Stimulated activated CD8-positive, alpha-beta memory T cell treated with anti-CD3 and anti-CD28 coated beads, Interleukin-7, amount 100 ng/mL, for 1 hour (primary cell): Measurements from ENCODE around the gene KLHDC3.
A peak's percentile ranks its signal among the peaks of the same experiment; 100 is the strongest.

Source experiments
- DNase-seq, 2 donors: peaks; one replicate each; pipeline ENCODE4 v3.0.0-alpha.2; 2020; ENCODE audit warnings: low read depth in 2 of 2

The KLHDC3 gene, protein sequence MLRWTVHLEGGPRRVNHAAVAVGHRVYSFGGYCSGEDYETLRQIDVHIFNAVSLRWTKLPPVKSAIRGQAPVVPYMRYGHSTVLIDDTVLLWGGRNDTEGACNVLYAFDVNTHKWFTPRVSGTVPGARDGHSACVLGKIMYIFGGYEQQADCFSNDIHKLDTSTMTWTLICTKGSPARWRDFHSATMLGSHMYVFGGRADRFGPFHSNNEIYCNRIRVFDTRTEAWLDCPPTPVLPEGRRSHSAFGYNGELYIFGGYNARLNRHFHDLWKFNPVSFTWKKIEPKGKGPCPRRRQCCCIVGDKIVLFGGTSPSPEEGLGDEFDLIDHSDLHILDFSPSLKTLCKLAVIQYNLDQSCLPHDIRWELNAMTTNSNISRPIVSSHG

GRCh38 chr6:43013843-43014433 lies at the start of gene KLHDC3, which contains the start of gene MEA1:
KLHDC3 (plus strand) TSS chr6:43014249; CDS start chr6:43017193, 2,944 bp downstream.
MEA1 (minus strand) TSS chr6:43013946; CDS start chr6:43013813, 133 bp downstream.
- peak; percentile 92 to 95 for DNase-seq

DNA sequence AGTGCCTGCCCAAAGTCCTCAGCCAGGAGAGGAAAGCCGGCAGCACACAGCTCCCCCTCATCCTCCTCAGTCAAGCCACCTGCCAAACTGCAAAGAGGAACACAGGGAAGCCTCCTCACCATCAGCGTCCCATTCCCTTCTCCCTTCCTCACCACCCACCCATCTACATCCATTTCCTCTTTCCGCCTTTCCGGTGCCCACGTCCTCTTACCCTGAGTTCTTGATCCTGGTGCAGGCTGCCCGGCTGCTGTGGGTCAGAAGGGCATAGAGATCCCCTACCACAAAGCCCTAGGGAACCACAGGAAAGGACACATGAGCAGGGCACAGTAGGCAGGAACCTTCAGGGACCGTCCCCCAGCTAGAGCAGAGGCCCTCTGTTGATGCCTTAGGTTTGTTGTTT lies 47.5 kb upstream of the KLHDC3 start:
- no peak for DNase-seq

DNA sequence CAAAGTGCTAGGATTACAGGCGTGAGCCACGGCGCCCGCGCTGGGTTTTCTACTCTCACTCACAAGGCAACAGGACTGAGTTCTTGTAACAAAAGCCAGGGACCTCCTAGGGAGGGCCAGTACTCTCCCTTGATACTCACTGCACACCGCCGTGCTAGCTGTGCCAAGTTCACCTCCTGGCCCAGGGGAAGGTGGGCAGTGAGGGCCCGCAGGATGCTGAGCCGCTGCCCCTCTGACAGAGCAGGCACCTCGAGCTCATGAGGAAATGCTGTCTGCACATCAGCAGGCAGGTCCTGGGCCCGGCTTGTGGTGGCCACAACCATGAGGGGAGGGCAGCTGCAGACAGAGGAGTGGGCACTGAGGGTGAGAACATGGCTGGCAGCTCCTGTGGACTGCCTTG lies 46.8 kb upstream of the KLHDC3 start:
- DNase-seq = no peak

DNA sequence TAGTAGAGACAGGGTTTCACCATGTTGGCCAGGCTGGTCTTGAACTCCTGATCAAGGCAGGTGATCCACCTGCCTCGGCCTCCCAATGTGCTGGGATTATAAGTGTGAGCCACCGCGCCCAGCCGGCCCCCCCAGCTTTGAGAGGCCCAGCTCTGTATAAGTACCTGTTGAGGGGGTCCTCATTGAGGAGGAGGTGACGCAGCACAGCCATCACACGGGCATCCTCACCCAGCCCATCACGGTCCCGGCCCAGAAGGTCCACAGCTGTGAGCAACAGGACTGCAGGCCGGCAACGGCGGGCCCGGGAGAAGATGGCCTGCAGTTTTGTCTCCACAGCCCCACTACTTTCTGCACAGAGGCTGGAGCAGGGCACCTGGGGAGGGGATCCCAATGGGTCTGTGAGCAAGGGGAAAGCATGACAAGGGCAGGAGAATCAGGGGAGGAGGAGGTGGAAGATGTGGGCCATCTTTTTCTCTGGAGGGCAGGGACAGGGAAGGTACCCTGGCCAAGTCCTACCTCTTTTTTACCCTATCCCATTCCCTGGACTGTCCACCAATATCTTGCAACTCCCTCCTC lies 45.8 kb upstream of the KLHDC3 start:
- no peak for DNase-seq

- DNase-seq = no peak
These were observed 45.3 kb upstream of the KLHDC3 start for GRCh38 chr6:42968783-42969182.

- DNase-seq = no peak
These were observed 44.6 kb upstream of the KLHDC3 start for GRCh38 chr6:42969431-42969830.

GRCh38 chr6:42969934-42970333 lies 44.1 kb upstream of the KLHDC3 start:
- no peak for DNase-seq

- DNase-seq = no peak
These were observed 43.0 kb upstream of the KLHDC3 start for GRCh38 chr6:42970871-42971612.

DNA sequence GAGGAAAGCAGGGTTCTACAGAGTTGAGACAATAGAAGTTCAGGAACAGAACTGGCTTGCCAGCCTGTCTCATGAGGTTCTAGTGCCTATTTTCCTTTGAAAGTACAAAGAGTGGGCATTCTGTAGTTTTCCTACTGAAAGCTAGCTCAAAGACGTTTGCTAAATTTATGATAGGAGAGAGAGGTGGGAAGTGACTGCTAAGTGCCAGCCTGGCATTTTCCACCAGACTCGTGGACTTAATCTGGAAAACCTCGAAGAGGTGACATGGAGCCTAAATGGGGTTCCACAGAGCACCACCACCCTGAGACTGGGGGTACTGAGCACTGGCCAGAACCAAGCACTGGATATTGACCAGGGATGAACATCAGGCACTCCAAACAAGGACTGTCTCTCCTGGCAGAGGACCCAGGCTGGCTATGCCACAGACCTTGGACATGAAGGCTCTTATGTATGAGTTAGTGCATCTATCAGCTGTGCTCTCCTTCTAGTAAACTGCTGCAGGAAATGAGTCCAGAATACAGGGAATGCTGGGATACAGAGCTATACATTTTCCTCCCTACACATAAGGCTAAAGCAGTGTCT lies 42.2 kb upstream of the KLHDC3 start:
- DNase-seq = no peak

DNA sequence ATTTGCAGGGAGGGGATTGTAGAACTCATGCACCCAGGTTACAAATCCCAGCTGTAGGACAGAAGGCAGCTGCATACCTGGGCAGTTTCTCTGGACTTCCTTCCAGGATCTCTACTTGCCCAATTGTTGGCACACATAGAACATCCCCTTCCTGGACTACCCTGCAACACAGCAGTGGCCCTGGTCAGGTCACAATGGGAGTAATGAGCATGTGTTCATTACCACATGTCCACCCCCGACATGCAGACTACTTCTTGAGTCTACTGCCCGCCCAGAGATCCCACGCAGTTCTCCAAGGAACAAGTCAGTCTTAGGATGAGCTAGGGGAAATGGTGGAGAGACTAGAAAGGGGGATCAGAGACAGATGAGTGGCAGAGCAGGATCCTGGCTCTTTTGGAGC lies 40.1 kb upstream of the KLHDC3 start:
- no peak for DNase-seq

DNA sequence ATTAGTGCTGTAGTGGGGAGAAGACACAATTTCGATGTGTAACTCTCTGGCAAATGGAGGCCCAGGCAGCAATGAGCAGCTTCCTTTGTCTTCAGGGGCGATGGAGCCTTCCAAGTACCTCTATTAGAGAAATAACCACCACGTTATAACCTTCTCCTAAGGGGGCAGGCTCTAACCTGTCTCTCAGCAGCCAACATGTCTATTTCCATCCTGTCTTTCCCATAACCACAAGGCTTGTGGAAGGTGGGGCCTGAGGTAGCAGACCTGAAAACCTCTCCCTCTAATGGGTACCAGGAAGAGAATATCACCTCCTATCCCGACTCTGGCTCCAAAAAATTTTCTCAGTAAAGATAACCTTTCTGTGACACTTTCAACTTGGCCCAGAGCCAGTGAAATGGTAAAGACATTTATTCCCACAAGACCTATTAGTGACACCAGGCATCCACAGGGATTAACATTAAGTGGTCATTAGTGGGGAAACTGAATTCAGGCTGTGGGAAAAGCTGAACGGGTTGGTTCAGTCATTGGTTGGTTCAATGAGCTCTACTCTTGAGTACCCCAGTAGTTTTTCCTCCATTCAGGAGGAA lies 39.0 kb upstream of the KLHDC3 start:
- DNase-seq = no peak

DNA sequence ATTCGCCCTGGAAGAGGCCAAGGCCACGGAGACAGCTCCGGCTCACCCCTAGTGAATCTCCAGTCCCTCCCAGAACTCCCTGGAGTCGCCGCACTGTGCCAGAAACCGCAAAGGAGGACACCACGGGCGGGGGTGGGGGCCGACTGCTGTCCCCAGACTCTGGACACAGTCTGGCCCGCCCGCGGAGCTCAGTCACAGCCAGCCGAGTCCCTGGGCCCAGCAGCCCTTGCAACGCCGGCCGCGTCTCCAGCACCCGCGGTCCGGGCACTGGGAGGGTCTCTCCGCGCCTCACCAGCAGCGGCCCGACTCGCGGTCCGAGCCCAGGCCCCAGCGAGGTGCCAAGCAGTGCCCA lies 35.6 kb upstream of the KLHDC3 start:
- no peak for DNase-seq

- peak; percentile 77 to 88 for DNase-seq
These were observed 35.1 kb upstream of the KLHDC3 start, which contains the start of gene PEX6 for GRCh38 chr6:42978839-42979522. PEX6 (minus strand) TSS chr6:42979181; CDS start chr6:42979150, 31 bp downstream.

DNA sequence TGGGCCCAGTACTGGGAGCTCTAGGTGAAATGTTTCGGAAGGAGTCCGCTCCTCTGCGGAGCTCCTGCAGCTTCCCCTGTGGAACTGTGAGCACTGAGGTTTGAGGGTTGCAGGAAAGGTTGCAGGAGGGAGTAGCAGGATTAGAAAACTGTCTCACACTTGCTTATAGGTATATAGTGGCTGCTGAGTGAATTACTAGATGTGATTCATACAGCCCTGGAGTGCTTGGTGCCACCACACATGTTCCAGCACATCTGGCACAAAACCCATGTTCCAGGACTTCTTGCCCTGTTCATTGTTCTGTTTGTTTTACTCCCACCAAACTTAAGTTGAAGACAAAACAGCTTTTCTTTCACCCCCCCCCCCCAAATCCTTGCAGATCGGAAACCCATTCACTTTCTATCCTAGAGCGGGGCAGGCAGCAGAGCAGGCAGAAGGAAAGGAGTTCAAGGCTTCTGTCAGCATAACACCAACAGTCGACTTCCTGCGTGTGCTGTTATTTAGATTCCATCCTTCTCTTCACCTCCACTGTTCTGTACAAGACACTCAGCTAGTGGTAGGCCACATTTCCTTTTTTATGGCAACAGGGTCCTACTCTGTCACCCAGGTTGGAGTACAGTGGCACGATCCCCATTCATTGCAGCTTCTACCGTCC lies 34.4 kb upstream of the KLHDC3 start:
- DNase-seq = no peak

GRCh38 chr6:42981836-42982235 lies 32.2 kb upstream of the KLHDC3 start:
- DNase-seq = no peak

DNA sequence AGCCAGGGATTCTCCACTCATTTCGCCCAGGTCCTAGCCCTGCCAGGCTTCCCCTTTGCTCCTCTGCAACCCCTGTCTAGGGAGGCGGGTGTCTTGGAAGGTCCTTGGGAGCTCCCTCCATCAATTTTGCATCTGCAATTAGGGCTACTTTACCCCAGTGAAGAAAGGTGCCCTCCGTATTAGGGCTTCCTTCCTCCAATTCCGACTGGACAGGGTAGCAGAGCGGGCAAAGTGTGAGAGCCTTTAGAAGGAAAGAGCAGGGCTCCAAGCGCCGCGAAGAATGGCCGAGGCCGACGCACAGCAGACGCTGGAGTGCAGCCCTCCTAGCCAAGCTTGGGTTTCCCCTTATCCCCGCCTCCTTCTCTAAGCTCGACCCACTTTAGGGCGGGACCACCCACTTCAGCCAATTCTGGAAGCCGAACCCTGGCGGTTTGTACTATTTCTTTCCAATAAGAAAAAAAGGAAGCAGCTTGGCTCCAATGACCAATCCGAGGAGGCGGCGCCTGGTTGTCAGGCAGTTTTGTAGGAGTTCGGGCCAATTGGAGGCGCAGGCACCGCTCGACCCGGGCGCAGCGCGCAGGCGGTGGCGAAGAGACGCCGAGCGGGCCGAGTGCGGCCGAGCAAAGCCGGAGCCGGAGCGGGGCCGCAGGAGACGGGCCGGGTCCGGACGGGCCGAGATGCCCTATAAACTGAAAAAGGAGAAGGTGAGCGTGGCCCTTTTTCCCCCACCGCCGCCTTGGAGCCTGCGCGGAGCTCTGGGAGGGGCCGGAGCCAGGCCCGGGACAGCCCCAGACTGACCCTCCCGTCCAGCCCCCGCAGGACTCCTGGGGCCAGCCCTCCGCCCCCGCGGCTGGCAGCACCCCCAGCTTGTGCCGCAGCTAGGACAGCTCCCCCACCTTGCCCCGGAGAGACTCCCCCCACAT lies 29.8 kb upstream of the KLHDC3 start, which contains the start of gene PPP2R5D:
Gene PPP2R5D (plus strand): TSS at position 570 of the 923 bp plus-strand sequence. CDS start 108 bp downstream, at position 678.
- peak; percentile 85 to 90 for DNase-seq

GRCh38 chr6:42984924-42985475 lies 29.0 kb upstream of the KLHDC3 start:
- no peak for DNase-seq

DNA sequence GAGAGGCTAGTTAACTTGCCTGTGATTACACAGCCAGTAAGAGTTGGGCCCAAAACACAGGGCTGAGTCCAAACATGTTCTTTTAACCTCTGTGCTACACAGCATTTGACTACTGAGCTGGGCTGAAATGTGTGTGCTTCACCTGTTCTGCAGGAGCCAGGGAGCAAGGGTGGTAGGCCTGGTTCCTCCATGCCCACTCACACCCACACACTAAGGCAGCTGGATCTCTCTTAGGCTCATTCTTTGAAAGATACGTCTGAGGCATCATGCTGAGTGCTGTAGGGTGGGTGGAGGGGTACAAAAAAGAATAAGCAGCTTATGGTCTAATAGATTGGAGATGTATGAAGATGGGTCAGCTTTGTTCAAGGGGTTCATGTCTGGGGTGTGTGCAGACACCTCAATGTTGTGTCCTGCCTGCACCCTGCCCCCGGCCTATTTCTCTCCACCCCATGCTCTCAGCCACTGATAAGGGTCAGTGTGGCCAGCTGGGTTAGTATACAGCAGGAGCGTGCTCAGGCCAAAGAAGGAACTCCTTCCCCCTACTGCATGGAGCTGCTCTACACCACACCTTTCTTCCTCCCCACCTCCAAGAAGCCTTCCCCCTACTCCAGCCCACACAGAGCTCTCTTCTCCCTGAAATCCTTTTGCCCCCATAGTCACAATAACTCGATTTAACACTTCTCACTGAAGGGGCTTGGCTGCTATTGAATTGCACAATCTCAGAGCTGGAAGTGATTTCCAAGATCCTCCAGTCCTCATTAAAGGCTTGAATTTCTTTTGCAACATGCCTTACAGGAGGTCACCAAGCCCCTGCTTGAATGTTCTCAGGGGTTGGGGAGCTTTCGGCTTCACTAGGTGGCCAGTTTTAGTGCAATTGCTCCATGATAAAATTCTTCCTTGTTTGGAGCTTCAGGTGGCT lies 26.3 kb upstream of the KLHDC3 start:
- DNase-seq = no peak
